ENCODE measurements around the gene BABAM2. TPM values are rescaled to one million over a fixed set of nuclear protein-coding genes. Genes with fewer than 3 reads are reported as not detected.
A peak's percentile ranks its signal among the peaks of the same experiment; 100 is the strongest.
"Not testable (repeated sequence)": the region's sequence is repeated elsewhere in the genome, so short reads cannot be mapped to it uniquely, and the experiment has no call there.

The BABAM2 gene
- total RNA-seq, 1 experiment from 2014 or later = 43.5 TPM

DNA sequence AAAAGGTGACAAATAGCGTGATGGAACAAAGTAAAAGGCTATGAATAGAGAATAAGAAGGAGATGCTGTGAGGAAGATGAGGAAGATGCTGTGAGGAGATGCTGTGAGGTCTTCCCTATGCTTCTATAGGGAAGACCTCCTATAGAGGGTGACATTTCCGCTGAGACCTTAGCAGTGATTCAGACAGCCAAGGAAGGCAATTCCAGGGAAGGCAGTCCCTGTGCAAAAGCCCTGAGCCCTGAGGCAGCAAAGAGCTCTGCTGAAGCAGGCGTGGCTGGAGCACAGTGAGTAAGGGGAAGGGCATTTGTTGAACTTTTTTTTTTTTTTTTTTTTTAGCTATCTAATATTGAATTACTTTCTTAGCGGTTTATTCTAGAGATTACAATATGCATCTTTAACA, 359.5 kb downstream of the BABAM2 start:
- intact Hi-C loops (cut with micrococcal nuclease; ENCODE audit: unreplicated experiment) = no loop called here
- H3K4me3 Mint-ChIP-seq (ENCODE audit: low read depth, unreplicated experiment) = no peak overlapping the region
- DNase-seq = peak; percentile 28
- H3K27me3 Mint-ChIP-seq (ENCODE audit: unreplicated experiment) = no peaks in the 10 kb centered on the region
- no peaks in the 10 kb centered on the region for H3K36me3 Mint-ChIP-seq (ENCODE audit: insufficient read depth, unreplicated experiment)
- no peak overlapping the region for H3K27ac Mint-ChIP-seq (ENCODE audit: unreplicated experiment)
- H3K4me1 Mint-ChIP-seq (ENCODE audit: low read depth, unreplicated experiment) = no peaks in the 10 kb centered on the region
- H3K9me3 Mint-ChIP-seq (ENCODE audit: low read depth, unreplicated experiment) = no peaks in the 10 kb centered on the region
- no TSS peak for BruUV-seq (replicated peaks)
- CTCF ChIA-PET = interaction anchor here (0.7 to 0.9 kb wide), 2 partner anchors 26 to 543 kb away, joined by 3 read pairs; no protein-coding TSS in a partner anchor
- TF ChIP-seq, protein P1, sequence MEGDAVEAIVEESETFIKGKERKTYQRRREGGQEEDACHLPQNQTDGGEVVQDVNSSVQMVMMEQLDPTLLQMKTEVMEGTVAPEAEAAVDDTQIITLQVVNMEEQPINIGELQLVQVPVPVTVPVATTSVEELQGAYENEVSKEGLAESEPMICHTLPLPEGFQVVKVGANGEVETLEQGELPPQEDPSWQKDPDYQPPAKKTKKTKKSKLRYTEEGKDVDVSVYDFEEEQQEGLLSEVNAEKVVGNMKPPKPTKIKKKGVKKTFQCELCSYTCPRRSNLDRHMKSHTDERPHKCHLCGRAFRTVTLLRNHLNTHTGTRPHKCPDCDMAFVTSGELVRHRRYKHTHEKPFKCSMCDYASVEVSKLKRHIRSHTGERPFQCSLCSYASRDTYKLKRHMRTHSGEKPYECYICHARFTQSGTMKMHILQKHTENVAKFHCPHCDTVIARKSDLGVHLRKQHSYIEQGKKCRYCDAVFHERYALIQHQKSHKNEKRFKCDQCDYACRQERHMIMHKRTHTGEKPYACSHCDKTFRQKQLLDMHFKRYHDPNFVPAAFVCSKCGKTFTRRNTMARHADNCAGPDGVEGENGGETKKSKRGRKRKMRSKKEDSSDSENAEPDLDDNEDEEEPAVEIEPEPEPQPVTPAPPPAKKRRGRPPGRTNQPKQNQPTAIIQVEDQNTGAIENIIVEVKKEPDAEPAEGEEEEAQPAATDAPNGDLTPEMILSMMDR (IDR thresholded peaks at IDR 0.05; ENCODE audit: unreplicated experiment) = no peak

DNA sequence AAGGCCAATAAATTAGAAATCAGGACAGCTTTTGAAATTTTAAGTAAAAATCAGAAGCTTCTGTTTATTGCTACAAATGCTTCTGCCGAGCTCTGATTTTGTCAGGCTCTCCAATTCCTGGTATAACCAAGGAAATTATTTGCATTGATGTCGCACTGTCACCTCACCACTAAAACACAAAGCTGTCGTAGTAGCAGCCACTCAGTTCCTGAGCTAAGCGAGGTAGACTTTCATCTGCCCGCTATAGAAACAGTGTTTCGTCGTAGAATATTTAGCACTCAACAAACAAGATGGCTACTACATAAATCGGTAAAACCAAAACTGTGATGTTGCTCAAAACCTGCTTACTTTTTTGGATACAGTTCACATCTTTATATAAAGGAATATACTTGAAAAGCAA, 360.8 kb downstream of the BABAM2 start:
- no TSS peak for BruUV-seq (replicated peaks)
- CTCF ChIA-PET = no interaction called here

DNA sequence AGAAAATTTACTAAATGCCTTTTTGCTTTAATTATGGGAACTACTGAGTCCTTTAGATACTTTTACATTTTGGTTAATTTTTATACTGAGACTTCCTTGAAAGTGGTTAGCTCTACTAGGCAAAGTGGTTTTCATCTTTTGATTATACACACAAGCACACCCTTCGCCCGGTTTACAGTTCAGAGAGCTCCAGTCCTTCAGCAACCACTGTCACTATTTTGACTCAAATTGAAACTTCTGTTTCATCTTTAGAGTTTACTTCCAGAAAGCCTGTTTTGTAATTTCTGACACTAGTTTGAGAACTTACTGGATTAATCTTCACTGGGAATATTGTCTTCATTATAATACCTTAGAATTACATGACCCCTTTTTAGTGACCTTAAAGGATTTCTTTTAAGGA, 361.8 kb downstream of the BABAM2 start:
- TF ChIP-seq, protein P1 (IDR thresholded peaks at IDR 0.05; ENCODE audit: unreplicated experiment) = no peak
- Mint-ChIP-seq H3K4me1 (ENCODE audit: low read depth, unreplicated experiment) (no peaks in the 10 kb centered on the region), H3K9me3 (ENCODE audit: low read depth, unreplicated experiment) (no peaks in the 10 kb centered on the region), H3K36me3 (ENCODE audit: insufficient read depth, unreplicated experiment) (no peaks in the 10 kb centered on the region), H3K27me3 (ENCODE audit: unreplicated experiment) (no peaks in the 10 kb centered on the region), H3K27ac (ENCODE audit: unreplicated experiment) (no peak overlapping the region), H3K4me3 (ENCODE audit: low read depth, unreplicated experiment) (no peak overlapping the region)
- DNase-seq = no peak
- intact Hi-C loops (cut with micrococcal nuclease; ENCODE audit: unreplicated experiment) = no loop called here
- CTCF ChIA-PET = no interaction called here
- BruUV-seq (replicated peaks) = no TSS peak

More for the DNA sequence above, 360.8 kb downstream of the BABAM2 start:
- H3K9me3 Mint-ChIP-seq (ENCODE audit: low read depth, unreplicated experiment) = no peaks in the 10 kb centered on the region
- intact Hi-C loops (cut with micrococcal nuclease; ENCODE audit: unreplicated experiment) = no loop called here
- H3K4me3 Mint-ChIP-seq (ENCODE audit: low read depth, unreplicated experiment) = no peak overlapping the region
- TF ChIP-seq, protein P1 (IDR thresholded peaks at IDR 0.05; ENCODE audit: unreplicated experiment) = no peak
- no peak for DNase-seq
- H3K27me3 Mint-ChIP-seq (ENCODE audit: unreplicated experiment) = no peaks in the 10 kb centered on the region
- no peaks in the 10 kb centered on the region for H3K4me1 Mint-ChIP-seq (ENCODE audit: low read depth, unreplicated experiment)
- H3K27ac Mint-ChIP-seq (ENCODE audit: unreplicated experiment) = no peak overlapping the region
- no peaks in the 10 kb centered on the region for H3K36me3 Mint-ChIP-seq (ENCODE audit: insufficient read depth, unreplicated experiment)

DNA sequence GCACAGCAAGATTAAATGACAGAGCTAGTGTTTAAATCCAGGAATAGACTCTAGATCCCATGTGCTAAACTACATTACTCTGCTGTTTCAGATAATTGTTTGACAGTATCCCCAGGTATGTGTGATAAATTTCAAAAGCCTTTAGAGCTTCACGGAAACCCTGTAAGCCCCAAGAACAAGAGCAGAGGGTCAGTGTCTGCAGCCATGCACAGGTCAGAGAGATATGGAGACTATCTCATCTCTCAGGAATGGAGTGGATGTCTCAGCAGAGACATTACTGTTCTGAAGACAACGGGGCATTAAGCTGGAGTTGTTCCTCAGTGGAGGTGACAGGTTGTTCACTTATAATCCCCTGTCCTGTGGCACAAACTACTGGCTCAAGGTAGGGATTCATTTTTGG, 363.0 kb downstream of the BABAM2 start:
- Mint-ChIP-seq H3K4me3 (ENCODE audit: low read depth, unreplicated experiment) (no peak overlapping the region), H3K4me1 (ENCODE audit: low read depth, unreplicated experiment) (no peaks in the 10 kb centered on the region), H3K9me3 (ENCODE audit: low read depth, unreplicated experiment) (no peaks in the 10 kb centered on the region), H3K27ac (ENCODE audit: unreplicated experiment) (no peak overlapping the region), H3K27me3 (ENCODE audit: unreplicated experiment) (no peaks in the 10 kb centered on the region), H3K36me3 (ENCODE audit: insufficient read depth, unreplicated experiment) (no peaks in the 10 kb centered on the region)
- CTCF ChIA-PET = no interaction called here
- intact Hi-C loops (cut with micrococcal nuclease; ENCODE audit: unreplicated experiment) = no loop called here
- BruUV-seq (replicated peaks) = no TSS peak
- no peak for DNase-seq
- TF ChIP-seq, protein P1 (IDR thresholded peaks at IDR 0.05; ENCODE audit: unreplicated experiment) = no peak

DNA sequence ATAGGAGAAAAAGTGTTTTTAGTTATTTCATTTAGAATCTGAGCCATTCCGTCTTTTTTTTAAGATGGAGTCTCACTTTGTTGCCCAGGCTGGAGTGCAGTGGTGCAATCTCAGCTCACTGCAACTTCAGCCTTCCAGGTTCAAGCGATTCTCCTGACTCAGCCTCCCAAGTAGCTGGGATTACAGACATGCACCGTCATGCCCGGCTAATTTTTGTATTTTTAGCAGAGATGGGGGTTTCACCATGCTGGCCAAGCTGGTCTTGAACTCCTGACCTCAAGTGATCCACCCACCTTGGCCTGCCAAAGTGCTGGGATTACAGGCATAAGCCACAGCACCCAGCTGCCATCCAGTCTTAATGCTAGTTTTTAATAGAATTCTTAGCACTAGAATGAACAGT, 364.7 kb downstream of the BABAM2 start:
- DNase-seq; H3K9me3 Mint-ChIP-seq (ENCODE audit: low read depth, unreplicated experiment); intact Hi-C loops (cut with micrococcal nuclease; ENCODE audit: unreplicated experiment); H3K27me3 Mint-ChIP-seq (ENCODE audit: unreplicated experiment); BruUV-seq (replicated peaks); CTCF ChIA-PET; H3K4me3 Mint-ChIP-seq (ENCODE audit: low read depth, unreplicated experiment); H3K4me1 Mint-ChIP-seq (ENCODE audit: low read depth, unreplicated experiment); H3K36me3 Mint-ChIP-seq (ENCODE audit: insufficient read depth, unreplicated experiment); H3K27ac Mint-ChIP-seq (ENCODE audit: unreplicated experiment): not testable (repeated sequence)
